ENCODE data around the gene SPDYC. TPM values are rescaled to one million over a fixed set of nuclear protein-coding genes. Genes with fewer than 3 reads are reported as not detected.

Gene SPDYC
- total RNA-seq, 1 donor from 2014 or later = not detected

DNA sequence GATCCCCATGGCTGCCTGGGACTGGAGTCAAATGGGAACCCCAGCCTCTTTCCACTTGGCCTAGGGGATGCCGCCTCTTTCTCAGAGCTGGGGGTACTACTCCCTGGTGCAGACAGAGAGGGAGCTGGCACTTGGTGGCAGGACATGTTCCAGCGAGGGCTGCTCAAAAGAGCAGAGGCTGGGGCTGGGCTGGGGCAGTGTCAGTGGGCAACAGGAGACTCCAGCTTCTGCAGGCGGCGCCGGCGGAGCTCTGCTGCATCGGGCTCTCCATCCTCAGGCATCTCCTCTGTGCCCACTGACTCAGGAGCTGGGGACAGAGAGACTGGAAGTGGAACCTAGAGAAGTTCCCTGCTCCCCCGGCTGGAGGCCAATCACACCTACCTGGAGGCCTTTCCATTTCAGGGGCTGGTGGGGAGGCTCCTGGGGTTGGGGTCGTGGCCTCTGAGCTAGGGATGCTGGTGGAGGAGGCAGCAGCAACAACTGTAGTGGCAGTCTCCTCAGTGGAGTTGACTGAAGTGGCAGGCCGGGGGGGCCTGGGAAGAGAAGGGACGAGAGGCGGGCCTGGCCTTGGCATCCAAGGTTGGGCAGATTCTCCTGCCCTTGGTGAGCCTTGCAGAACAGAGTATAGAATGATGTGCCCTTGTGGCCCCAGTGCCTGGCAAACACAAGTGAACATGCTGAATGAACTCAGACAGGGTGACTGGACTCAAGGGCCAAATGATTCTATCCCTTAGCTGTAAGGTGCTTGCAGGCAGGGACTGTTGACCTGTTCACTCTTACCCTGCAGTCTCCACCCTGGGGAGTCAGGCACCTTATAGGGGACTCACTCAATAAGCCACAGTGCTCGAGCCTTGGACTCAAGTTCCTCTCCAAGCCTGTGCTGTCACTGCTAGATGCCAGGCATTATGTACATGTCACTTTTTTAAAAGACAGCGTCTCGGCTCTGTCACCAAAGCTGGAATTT is 41.6 kb upstream of the SPDYC start:
- Mint-ChIP-seq H3K36me3 (ENCODE audit: low read depth, unreplicated experiment) (peaks cover 19% of the 10 kb centered on the region), H3K27me3 (ENCODE audit: low read depth, unreplicated experiment) (no peaks in the 10 kb centered on the region), H3K4me1 (ENCODE audit: low read depth, unreplicated experiment) (peaks cover 5% of the 10 kb centered on the region), H3K9me3 (ENCODE audit: unreplicated experiment) (no peaks in the 10 kb centered on the region), H3K27ac (ENCODE audit: unreplicated experiment) (no peak overlapping the region), H3K4me3 (ENCODE audit: unreplicated experiment) (no peak overlapping the region)
- no peak for TF ChIP-seq EZH2 (IDR thresholded peaks at IDR 0.05; ENCODE audit: insufficient read depth, low read length)
- TF ChIP-seq, protein P1, sequence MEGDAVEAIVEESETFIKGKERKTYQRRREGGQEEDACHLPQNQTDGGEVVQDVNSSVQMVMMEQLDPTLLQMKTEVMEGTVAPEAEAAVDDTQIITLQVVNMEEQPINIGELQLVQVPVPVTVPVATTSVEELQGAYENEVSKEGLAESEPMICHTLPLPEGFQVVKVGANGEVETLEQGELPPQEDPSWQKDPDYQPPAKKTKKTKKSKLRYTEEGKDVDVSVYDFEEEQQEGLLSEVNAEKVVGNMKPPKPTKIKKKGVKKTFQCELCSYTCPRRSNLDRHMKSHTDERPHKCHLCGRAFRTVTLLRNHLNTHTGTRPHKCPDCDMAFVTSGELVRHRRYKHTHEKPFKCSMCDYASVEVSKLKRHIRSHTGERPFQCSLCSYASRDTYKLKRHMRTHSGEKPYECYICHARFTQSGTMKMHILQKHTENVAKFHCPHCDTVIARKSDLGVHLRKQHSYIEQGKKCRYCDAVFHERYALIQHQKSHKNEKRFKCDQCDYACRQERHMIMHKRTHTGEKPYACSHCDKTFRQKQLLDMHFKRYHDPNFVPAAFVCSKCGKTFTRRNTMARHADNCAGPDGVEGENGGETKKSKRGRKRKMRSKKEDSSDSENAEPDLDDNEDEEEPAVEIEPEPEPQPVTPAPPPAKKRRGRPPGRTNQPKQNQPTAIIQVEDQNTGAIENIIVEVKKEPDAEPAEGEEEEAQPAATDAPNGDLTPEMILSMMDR (IDR thresholded peaks at IDR 0.05; ENCODE audit: insufficient read depth, low read depth, low read length) = no peak
- FAIRE-seq (no peak), DNase-seq (ENCODE audit: low read depth) (no peak)
- H3K4me1 ChIP-seq (ENCODE audit: insufficient read depth, low read length) = peaks cover 6% of the 10 kb centered on the region
- H3K79me2 ChIP-seq (ENCODE audit: insufficient read depth, low read length) = peaks cover 45% of the 10 kb centered on the region
- no peak overlapping the region for H3K4me2 ChIP-seq (ENCODE audit: low read length)
- H3K36me3 ChIP-seq (ENCODE audit: insufficient read depth, low read length) = peaks cover 40% of the 10 kb centered on the region
- H3K27ac ChIP-seq (ENCODE audit: low read depth, low read length) = no peak overlapping the region
- H4K20me1 ChIP-seq (ENCODE audit: insufficient read depth, low read length) = peaks cover 72% of the 10 kb centered on the region
- no peak overlapping the region for H3K4me3 ChIP-seq (ENCODE audit: insufficient read depth, low read depth, low read length)
- H3K27me3 ChIP-seq (ENCODE audit: insufficient read depth, low read length) = no peaks in the 10 kb centered on the region
- no peak overlapping the region for H2AFZ ChIP-seq (ENCODE audit: low read depth, low read length)
- H3K9ac ChIP-seq (ENCODE audit: low read length) = no peak overlapping the region
- H3K9me3 ChIP-seq (ENCODE audit: insufficient read depth, low read depth, low read length) = no peaks in the 10 kb centered on the region

DNA sequence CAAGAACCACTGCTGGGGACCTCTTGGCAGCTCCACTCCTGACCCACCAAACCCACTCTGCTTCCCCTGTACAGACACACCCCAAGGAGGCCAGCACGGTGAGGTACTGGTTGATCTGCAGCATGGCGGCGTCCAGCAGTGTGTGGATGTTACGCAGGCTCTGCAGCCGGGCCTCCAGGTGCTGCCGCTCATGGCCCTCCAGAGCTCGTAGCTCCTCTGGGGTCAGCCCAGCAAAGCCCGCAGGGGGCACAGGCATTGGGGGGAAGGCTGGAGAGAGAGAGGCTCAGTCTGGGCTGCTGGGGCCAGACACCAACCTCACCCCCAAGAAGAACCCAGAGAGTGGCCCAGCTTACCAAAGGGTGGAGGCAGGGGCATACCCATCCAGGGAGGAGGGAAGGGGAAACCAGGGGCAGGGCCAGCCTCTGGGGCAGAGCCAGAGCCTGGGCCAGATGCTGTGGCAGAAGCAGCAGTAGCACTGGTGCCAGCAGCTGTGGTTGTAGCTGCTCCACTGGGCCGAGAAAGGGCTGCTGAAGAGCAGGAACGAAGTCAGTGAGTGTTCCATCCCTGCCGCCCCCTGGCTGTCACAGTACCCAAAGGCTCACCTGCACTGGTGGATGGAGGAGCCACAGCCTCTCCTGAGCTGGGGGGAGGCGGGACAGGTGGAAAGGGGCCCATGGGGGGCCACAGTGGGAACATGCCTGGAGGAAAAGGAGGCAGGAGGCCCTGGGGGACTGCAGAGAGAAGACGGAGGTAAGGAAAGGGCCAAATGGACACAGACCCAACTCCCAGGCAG is 40.2 kb upstream of the SPDYC start:
- H3K4me3 Mint-ChIP-seq (ENCODE audit: unreplicated experiment) = no peak overlapping the region
- Histone ChIP-seq H3K9me3 (ENCODE audit: insufficient read depth, low read depth, low read length) (no peaks in the 10 kb centered on the region), H3K27me3 (ENCODE audit: insufficient read depth, low read length) (no peaks in the 10 kb centered on the region), H3K9ac (ENCODE audit: low read length) (no peak overlapping the region), H2AFZ (ENCODE audit: low read depth, low read length) (no peak overlapping the region), H3K4me2 (ENCODE audit: low read length) (no peak overlapping the region), H3K27ac (ENCODE audit: low read depth, low read length) (no peak overlapping the region), H3K4me3 (ENCODE audit: insufficient read depth, low read depth, low read length) (no peak overlapping the region), H4K20me1 (ENCODE audit: insufficient read depth, low read length) (peaks cover 68% of the 10 kb centered on the region), H3K79me2 (ENCODE audit: insufficient read depth, low read length) (peaks cover 43% of the 10 kb centered on the region), H3K4me1 (ENCODE audit: insufficient read depth, low read length) (peaks cover 9% of the 10 kb centered on the region), H3K36me3 (ENCODE audit: insufficient read depth, low read length) (peaks cover 40% of the 10 kb centered on the region)
- no peak overlapping the region for H3K27ac Mint-ChIP-seq (ENCODE audit: unreplicated experiment)
- H3K4me1 Mint-ChIP-seq (ENCODE audit: low read depth, unreplicated experiment) = peaks cover 5% of the 10 kb centered on the region
- DNase-seq (ENCODE audit: low read depth) (no peak), FAIRE-seq (no peak)
- no peaks in the 10 kb centered on the region for H3K9me3 Mint-ChIP-seq (ENCODE audit: unreplicated experiment)
- H3K36me3 Mint-ChIP-seq (ENCODE audit: low read depth, unreplicated experiment) = peaks cover 19% of the 10 kb centered on the region
- H3K27me3 Mint-ChIP-seq (ENCODE audit: low read depth, unreplicated experiment) = no peaks in the 10 kb centered on the region
- TF ChIP-seq, protein P1 (IDR thresholded peaks at IDR 0.05; ENCODE audit: insufficient read depth, low read depth, low read length) = no peak
- no peak for TF ChIP-seq EZH2 (IDR thresholded peaks at IDR 0.05; ENCODE audit: insufficient read depth, low read length)

Measured in astrocyte (in vitro differentiated cells and primary cell).